ENCODE data around the gene PHYKPL. TPM values are rescaled to one million over a fixed set of nuclear protein-coding genes. Genes with fewer than 3 reads are reported as not detected.

Gene PHYKPL
- polyA plus RNA-seq, 1 experiment: 48.5 TPM

DNA sequence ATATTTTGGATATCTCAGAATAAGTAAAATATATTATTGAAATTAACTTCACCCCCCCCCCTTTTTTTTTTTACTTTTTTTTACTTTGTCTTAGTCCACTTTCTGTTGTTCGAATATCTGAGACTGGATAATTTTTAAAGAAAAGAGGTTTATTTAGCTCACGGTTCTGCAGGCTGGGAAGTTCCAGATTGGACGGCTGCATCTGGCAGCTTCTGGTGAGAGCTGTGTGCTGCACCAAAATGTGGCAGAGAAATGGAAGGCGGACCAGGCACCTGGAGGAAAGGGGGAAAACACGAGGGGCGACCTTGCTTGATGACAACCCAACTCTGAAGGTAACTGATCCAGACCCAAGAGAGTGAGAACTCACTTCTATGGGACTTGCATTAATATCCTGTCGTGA, 39.8 kb downstream of the PHYKPL start:
- no peak for DNase-seq (ENCODE audit: low read depth)
- POLR2A ChIA-PET: no interaction called here
- TF ChIP-seq, protein P1, sequence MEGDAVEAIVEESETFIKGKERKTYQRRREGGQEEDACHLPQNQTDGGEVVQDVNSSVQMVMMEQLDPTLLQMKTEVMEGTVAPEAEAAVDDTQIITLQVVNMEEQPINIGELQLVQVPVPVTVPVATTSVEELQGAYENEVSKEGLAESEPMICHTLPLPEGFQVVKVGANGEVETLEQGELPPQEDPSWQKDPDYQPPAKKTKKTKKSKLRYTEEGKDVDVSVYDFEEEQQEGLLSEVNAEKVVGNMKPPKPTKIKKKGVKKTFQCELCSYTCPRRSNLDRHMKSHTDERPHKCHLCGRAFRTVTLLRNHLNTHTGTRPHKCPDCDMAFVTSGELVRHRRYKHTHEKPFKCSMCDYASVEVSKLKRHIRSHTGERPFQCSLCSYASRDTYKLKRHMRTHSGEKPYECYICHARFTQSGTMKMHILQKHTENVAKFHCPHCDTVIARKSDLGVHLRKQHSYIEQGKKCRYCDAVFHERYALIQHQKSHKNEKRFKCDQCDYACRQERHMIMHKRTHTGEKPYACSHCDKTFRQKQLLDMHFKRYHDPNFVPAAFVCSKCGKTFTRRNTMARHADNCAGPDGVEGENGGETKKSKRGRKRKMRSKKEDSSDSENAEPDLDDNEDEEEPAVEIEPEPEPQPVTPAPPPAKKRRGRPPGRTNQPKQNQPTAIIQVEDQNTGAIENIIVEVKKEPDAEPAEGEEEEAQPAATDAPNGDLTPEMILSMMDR (IDR thresholded peaks at IDR 0.05; ENCODE audit: insufficient read depth, low read depth, low read length): no peak
- H3K36me3 ChIP-seq (ENCODE audit: control insufficient read depth, insufficient read depth, low read length): no peaks in the 10 kb centered on the region
- H3K27me3 ChIP-seq (ENCODE audit: control insufficient read depth, insufficient read depth, low read length): peaks cover 19% of the 10 kb centered on the region
- CTCF ChIA-PET: no interaction called here
- no peak overlapping the region for H3K4me3 ChIP-seq (ENCODE audit: low read depth, low read length)

DNA sequence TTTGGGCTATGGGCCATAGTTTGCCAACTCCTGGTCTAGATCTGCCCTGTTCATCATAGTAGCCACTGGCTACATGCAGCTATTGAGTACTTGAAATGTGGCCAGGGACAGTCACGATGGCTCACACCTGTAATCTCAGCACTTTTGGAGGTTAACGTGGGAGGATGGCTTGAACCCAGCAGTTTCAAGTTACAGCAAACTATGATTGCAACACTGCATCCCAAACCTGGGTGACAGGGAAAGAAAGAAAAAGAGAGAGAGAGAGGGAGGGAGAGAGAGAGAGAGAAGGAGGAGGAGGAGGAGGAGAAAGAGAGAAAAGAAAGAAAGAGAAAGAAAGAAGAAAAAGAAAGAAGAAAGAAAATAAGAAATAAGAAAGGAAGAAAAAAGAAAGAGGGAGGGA, 40.4 kb downstream of the PHYKPL start:
- CTCF ChIA-PET: no interaction called here
- TF ChIP-seq, protein P1 (IDR thresholded peaks at IDR 0.05; ENCODE audit: insufficient read depth, low read depth, low read length): no peak

DNA sequence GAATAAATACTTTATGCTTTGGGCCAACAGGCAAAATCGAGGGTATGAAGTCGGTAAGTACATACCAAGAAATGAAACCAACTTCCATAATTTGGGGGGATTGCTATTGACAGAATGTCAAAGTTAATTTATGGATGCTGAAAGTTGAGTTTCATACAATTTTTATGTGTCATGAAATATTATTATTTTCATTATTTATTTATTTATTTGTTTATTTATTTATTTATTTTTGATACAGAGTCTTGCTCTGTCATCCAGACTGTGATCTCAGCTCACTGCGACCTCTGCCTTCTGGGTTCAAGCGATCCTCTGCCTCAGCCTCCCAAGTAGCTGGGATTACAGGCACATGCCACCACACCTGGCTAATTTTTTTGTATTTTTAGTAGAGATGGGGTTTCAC, 40.9 kb downstream of the PHYKPL start:
- no peaks in the 10 kb centered on the region for H3K36me3 ChIP-seq (ENCODE audit: control insufficient read depth, insufficient read depth, low read length)

More for the DNA sequence above, 40.4 kb downstream of the PHYKPL start:
- Histone ChIP-seq H3K36me3 (ENCODE audit: control insufficient read depth, insufficient read depth, low read length) (no peaks in the 10 kb centered on the region), H3K4me3 (ENCODE audit: low read depth, low read length) (no peak overlapping the region), H3K27me3 (ENCODE audit: control insufficient read depth, insufficient read depth, low read length) (peaks cover 19% of the 10 kb centered on the region)
- POLR2A ChIA-PET: no interaction called here
- no peak for DNase-seq (ENCODE audit: low read depth)

DNA sequence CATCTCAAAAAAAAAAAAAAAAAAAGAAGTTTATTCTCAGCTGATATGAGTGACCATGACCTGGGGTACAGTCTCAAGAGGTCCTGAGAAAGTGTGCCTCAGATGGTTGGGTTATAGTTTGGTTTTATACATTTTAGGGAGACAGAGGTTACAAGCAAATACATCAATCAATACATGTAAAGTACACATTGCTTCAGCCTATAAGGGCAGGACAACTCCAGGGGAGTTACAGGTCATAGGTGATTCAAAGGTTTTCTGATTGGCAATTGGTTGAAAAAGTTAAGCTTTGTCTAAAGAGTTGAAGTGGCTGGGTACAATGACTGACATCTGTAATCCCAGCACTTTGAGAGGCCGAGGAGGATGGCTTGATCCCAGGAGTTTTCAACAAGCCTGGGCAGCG, 43.2 kb downstream of the PHYKPL start:
- DNase-seq (ENCODE audit: low read depth): no peak
- H3K36me3 ChIP-seq (ENCODE audit: control insufficient read depth, insufficient read depth, low read length): no peaks in the 10 kb centered on the region
- CTCF ChIA-PET: interaction anchor here (1.5 kb wide), 1 partner anchor 9 kb away, joined by 3 read pairs; no protein-coding TSS in a partner anchor
- H3K27me3 ChIP-seq (ENCODE audit: control insufficient read depth, insufficient read depth, low read length): peaks cover 14% of the 10 kb centered on the region
- no peak overlapping the region for H3K4me3 ChIP-seq (ENCODE audit: low read depth, low read length)
- POLR2A ChIA-PET: no interaction called here
- TF ChIP-seq, protein P1 (IDR thresholded peaks at IDR 0.05; ENCODE audit: insufficient read depth, low read depth, low read length): no peak

More for the DNA sequence above, 40.9 kb downstream of the PHYKPL start:
- H3K27me3 ChIP-seq (ENCODE audit: control insufficient read depth, insufficient read depth, low read length): peaks cover 19% of the 10 kb centered on the region
- TF ChIP-seq, protein P1 (IDR thresholded peaks at IDR 0.05; ENCODE audit: insufficient read depth, low read depth, low read length): no peak
- H3K4me3 ChIP-seq (ENCODE audit: low read depth, low read length): no peak overlapping the region
- POLR2A ChIA-PET: no interaction called here
- CTCF ChIA-PET: no interaction called here
- no peak for DNase-seq (ENCODE audit: low read depth)

DNA sequence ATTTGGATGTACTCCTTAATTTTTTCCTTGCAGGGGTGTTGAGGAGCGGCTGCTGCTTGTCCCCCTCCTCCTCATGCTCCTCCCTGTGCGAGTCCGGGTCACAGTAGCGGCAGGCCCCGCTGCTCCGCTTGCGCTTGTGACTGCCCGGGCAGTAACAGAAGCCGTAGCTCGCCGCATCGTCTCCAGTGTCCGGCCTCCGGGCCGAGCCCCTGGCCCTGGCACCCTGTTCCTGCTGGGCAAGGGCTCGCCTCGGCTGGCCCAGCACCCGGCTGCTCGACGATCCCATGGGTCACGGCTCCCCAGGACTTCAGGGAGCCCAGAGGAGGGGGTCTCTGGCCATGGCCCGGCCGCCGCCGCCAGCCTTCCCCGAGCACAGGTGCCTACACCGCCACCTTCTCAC, 45.6 kb downstream of the PHYKPL start, which contains the start of gene GMCL2:
TSS of gene GMCL2 (minus strand) at position 358 of the 400 bp plus-strand sequence. CDS start at position 286, 72 bp downstream.
- DNase-seq (ENCODE audit: low read depth): no peak
- CTCF ChIA-PET: no interaction called here
- TF ChIP-seq, protein P1 (IDR thresholded peaks at IDR 0.05; ENCODE audit: insufficient read depth, low read depth, low read length): no peak

More for the DNA sequence above, 45.6 kb downstream of the PHYKPL start, which contains the start of gene GMCL2:
- Histone ChIP-seq H3K4me3 (ENCODE audit: low read depth, low read length) (no peak within 1 kb of the TSS), H3K27me3 (ENCODE audit: control insufficient read depth, insufficient read depth, low read length) (peaks cover 1% of the 10 kb centered on the region; the same call in 1 of the 2 replicates), H3K36me3 (ENCODE audit: control insufficient read depth, insufficient read depth, low read length) (no peaks in the 10 kb centered on the region)
- POLR2A ChIA-PET: no interaction called here
